Activated CD4-positive, alpha-beta memory T cell treated with anti-CD3 and anti-CD28 coated beads for 36 hours (primary cell): ENCODE measurements around the gene UBE3C. TPM values are rescaled to one million over a fixed set of nuclear protein-coding genes. Genes with fewer than 3 reads are reported as not detected.

ENCODE experiments used
- CTCF ChIA-PET: fragments of 350-600 bp; sonication (Branson Sonifier 250); formaldehyde crosslinking; loops from one replicate; lab custom pipeline; 2021; ENCODE audit warnings: antibody characterized with exemption, inconsistent platforms; lab: Charles Lee
- POLR2A ChIA-PET: fragments of 350-600 bp; sonication (Branson Sonifier 250); formaldehyde crosslinking; loops from one replicate; lab custom pipeline; 2021; ENCODE audit warnings: antibody characterized with exemption; lab: Charles Lee
- DNase-seq: peaks from one replicate; pipeline ENCODE4 v3.0.0-alpha.2; 2020
- H3K27ac Mint-ChIP-seq: one replicate; pipeline ENCODE4 v1.8.0; 2021; ENCODE audit warnings: mixed read lengths
- H3K27me3 Mint-ChIP-seq: one replicate; pipeline ENCODE4 v1.8.0; 2021; ENCODE audit warnings: mixed read lengths
- H3K36me3 Mint-ChIP-seq: one replicate; pipeline ENCODE4 v1.8.0; 2021; ENCODE audit warnings: mixed read lengths
- H3K4me1 Mint-ChIP-seq: one replicate; pipeline ENCODE4 v1.8.0; 2021; ENCODE audit warnings: low read depth, mixed read lengths
- H3K4me3 Mint-ChIP-seq: one replicate; pipeline ENCODE4 v1.8.0; 2021; ENCODE audit warnings: mild to moderate bottlenecking, mixed read lengths
- H3K9me3 Mint-ChIP-seq: one replicate; pipeline ENCODE4 v1.8.0; 2021; ENCODE audit warnings: mixed read lengths
- intact Hi-C: fragments of 100-400 bp; cut with micrococcal nuclease; formaldehyde crosslinking; loops from one replicate; pipeline ENCODE4 v1.15.1; 2023
- total RNA-seq, 2 experiments: library from RNA; stranded (reverse); gene quantifications; one replicate each; pipeline ENCODE4 v1.2.3, GENCODE V29; 2021

The UBE3C gene
- total RNA-seq, 2 experiments from 2014 or later, result 59.8 to 59.9 TPM

- intact Hi-C loops, result loop anchor here (5.0 to 10.0 kb wide), 3 partner anchors 124 to 1492 kb away; partner anchors contain the start of genes MNX1, NOM1 and RBM33
- H3K27ac Mint-ChIP-seq, result no peak overlapping the region
- POLR2A ChIA-PET, result no interaction called here
- DNase-seq, result no peak
- CTCF ChIA-PET, result no interaction called here
- peak overlapping the region; percentile 30 for H3K4me3 Mint-ChIP-seq
- no peaks in the 10 kb centered on the region for H3K27me3 Mint-ChIP-seq
- peaks cover 19% of the 10 kb centered on the region for H3K4me1 Mint-ChIP-seq
- H3K36me3 Mint-ChIP-seq, result peaks cover 13% of the 10 kb centered on the region
- no peaks in the 10 kb centered on the region for H3K9me3 Mint-ChIP-seq
Measured at GRCh38 chr7:157136372-157136771, 2.4 kb upstream of the UBE3C start.

GRCh38 chr7:157138101-157138423 lies 664 bp upstream of the UBE3C start:
- H3K4me1 Mint-ChIP-seq, result peaks cover 32% of the 10 kb centered on the region
- no peaks in the 10 kb centered on the region for H3K27me3 Mint-ChIP-seq
- POLR2A ChIA-PET, result interaction anchor here (1.0 kb wide), 1 partner anchor 245 kb away, joined by 3 read pairs; the partner anchor contains the start of gene LMBR1
- no peak for DNase-seq
- CTCF ChIA-PET, result interaction anchor here (1.1 to 1.4 kb wide), 4 partner anchors 136 to 201 kb away, joined by 3 to 5 read pairs (median 4); partner anchors contain the start of gene NOM1
- peaks cover 25% of the 10 kb centered on the region for H3K36me3 Mint-ChIP-seq
- H3K27ac Mint-ChIP-seq, result peak overlapping the region; percentile 91
- peak overlapping the region; percentile 79 for H3K4me3 Mint-ChIP-seq
- H3K9me3 Mint-ChIP-seq, result no peaks in the 10 kb centered on the region
- intact Hi-C loops, result loop anchor here (1.0 to 10.0 kb wide), 6 partner anchors 126 to 1493 kb away; partner anchors contain the start of genes DNAJB6, LMBR1, MNX1 and NOM1

DNA sequence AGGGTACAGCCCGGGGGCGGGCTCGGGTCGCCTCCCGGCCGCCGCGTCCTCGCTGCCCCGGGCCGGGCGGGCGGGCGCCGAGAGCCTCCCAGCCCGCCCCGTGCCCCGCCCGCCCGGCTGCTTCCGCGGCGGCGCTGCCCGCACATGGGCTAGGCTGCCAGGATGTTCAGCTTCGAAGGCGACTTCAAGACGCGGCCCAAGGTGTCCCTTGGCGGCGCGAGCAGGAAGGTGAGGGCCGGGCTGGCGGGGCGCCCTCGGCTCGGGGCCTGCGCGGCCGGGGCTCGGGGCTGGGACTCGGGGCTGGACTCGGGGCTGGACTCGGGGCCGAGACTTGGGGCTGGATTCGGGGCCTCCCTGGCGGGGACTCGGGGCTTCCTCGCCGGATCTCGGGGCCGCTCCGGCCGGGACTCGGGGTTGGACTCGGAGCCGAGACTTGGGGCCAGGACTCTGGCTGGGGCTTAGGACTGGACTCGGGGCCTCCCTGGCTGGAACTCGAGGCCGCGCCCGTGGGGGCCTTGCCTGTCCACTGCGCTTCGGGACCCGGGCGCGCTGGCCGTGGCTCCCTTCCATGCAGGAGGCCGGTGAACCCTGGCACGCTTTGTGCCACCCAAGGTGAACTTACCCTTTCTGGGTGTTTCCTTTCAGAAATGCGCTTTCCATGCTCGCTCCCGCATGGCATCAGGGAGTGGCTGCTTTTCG lies 534 bp downstream of the UBE3C start:
- H3K4me3 Mint-ChIP-seq, result peak overlapping the region; percentile 74
- peak overlapping the region; percentile 76 for H3K27ac Mint-ChIP-seq
- intact Hi-C loops, result loop anchor here (2.0 to 10.0 kb wide), 5 partner anchors 127 to 1494 kb away; partner anchors contain the start of genes DNAJB6, MNX1, NOM1 and RBM33
- ChIA-PET POLR2A (interaction anchor here (1.0 kb wide), 1 partner anchor 246 kb away, joined by 3 read pairs; the partner anchor contains the start of gene LMBR1), CTCF (interaction anchor here (1.1 to 1.4 kb wide), 4 partner anchors 135 to 200 kb away, joined by 3 to 5 read pairs (median 4); partner anchors contain the start of gene NOM1)
- H3K27me3 Mint-ChIP-seq, result no peaks in the 10 kb centered on the region
- peaks cover 44% of the 10 kb centered on the region for H3K4me1 Mint-ChIP-seq
- DNase-seq, result peak; percentile 66
- no peaks in the 10 kb centered on the region for H3K9me3 Mint-ChIP-seq
- H3K36me3 Mint-ChIP-seq, result peaks cover 35% of the 10 kb centered on the region

DNA sequence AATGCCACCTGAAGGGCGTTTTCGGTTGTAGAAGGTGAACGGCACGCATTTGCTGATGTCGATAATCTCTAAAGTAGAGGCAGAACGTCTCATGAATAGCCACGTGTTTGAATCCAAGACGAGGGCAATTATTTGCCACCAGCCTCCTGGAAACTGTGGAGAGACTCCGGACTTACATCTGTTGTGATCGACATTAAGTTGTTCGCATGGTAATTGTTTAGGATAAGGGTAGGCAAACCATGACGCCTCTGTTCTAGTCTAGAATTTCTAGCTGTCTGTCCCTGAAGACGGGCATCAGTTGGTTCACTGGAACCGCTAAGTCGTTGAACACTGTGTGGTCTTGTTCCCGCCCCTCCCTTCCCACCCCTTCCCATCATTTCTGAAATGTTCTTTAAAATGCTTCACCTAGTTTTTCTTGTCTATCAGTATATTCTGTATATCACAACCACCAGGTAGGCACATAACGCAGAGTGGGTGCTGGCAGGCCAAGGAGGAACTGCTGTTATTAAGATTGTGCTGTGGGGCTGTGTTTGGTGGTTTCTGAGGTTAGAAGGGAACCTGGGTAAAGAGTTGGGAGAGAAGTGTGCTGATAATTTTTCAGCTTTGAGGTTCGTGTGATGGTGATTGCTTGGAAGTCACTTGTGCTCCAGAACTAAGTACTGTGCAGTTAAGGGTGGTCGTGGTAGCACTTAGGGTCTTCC lies 1.2 kb downstream of the UBE3C start:
- H3K4me3 Mint-ChIP-seq, result peak overlapping the region; percentile 74
- peaks cover 39% of the 10 kb centered on the region for H3K36me3 Mint-ChIP-seq
- no peaks in the 10 kb centered on the region for H3K9me3 Mint-ChIP-seq
- DNase-seq, result peak; percentile 41
- peaks cover 50% of the 10 kb centered on the region for H3K4me1 Mint-ChIP-seq
- no peaks in the 10 kb centered on the region for H3K27me3 Mint-ChIP-seq
- intact Hi-C loops, result loop anchor here (2.0 to 10.0 kb wide), 5 partner anchors 128 to 1495 kb away; partner anchors contain the start of genes DNAJB6, MNX1, NOM1 and RBM33
- peak overlapping the region; percentile 76 for H3K27ac Mint-ChIP-seq
- POLR2A ChIA-PET, result no interaction called here
- CTCF ChIA-PET, result interaction anchor here (0.6 to 1.8 kb wide), 2 partner anchors 190 to 263 kb away, joined by 3 to 5 read pairs; partner anchors contain the start of gene NOM1

DNA sequence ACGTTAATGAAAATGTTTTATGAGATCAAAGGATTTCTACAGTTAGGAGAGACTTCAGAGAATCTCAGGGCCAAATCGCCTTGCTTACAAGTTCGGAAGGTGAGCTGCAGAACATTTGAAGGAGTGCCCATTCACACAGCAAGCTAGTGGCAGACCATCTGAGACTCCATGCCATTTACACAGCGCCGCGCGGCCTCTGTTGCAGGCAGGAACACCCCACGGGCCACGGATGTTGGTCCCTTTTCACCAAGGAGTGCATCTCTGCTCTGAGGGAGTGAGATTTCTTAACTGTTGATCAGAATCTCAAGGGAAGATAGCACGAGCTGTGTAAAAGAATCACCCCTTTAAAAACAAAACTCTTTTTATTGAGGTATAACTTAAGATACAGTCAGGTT lies 1.8 kb downstream of the UBE3C start:
- ChIA-PET POLR2A (no interaction called here), CTCF (interaction anchor here (0.6 to 1.8 kb wide), 2 partner anchors 191 to 263 kb away, joined by 3 to 5 read pairs; partner anchors contain the start of gene NOM1)
- intact Hi-C loops, result no loop called here
- Mint-ChIP-seq H3K27ac (peak overlapping the region; percentile 76), H3K36me3 (peaks cover 39% of the 10 kb centered on the region), H3K4me3 (peak overlapping the region; percentile 74), H3K27me3 (no peaks in the 10 kb centered on the region), H3K4me1 (peaks cover 52% of the 10 kb centered on the region), H3K9me3 (no peaks in the 10 kb centered on the region)
- DNase-seq, result no peak

DNA sequence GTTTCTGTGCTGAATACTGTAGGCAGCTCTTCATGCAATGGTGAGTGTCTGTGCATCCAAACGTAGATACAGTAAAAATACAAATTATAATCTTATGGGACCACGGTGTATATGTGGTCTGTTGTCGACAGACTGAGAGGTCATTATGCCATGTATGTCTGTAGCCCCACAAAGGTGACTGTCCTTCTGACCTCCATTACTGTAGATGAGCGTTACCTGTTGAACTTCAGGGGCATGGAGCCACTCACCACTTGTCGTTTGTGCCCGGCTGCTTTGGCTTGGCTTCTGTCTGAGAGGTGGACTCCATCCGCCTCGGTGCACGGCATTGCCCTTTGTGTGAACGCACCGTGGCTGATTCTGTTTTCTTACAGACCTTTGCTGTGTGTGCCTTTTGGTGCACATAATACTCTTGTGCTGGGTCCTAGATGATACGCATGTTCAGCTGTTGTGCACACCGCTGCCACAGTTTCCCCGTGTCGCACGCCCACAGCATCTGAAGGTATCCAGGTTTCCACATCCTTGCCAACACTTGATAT lies 2.9 kb downstream of the UBE3C start:
- H3K27me3 Mint-ChIP-seq, result no peaks in the 10 kb centered on the region
- intact Hi-C loops, result no loop called here
- ChIA-PET CTCF (interaction anchor here (1.8 kb wide), 1 partner anchor 192 kb away, joined by 5 read pairs; the partner anchor contains the start of gene NOM1), POLR2A (no interaction called here)
- H3K4me1 Mint-ChIP-seq, result peaks cover 56% of the 10 kb centered on the region
- no peak overlapping the region for H3K4me3 Mint-ChIP-seq
- no peak overlapping the region for H3K27ac Mint-ChIP-seq
- H3K36me3 Mint-ChIP-seq, result peaks cover 41% of the 10 kb centered on the region
- no peaks in the 10 kb centered on the region for H3K9me3 Mint-ChIP-seq
- DNase-seq, result no peak

DNA sequence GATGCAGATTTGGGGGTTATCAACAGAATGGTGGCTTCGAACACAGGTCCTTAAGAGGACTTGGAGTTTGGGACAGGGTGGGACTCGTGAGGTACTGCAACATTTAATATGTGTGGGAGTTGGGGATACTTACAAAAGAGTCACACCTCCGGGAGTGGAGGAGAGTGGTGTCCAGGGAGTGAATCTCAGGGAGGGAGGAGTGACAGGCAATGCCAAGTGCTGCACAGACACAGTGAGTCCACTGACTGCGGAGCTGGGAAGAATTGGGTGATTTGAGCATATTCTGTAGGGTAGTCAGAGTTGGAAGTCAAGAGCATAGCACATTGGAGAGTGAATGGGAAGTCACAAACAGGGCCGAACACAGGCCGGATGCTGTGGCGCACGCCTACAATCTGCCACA lies 5.1 kb downstream of the UBE3C start:
- no peak overlapping the region for H3K4me3 Mint-ChIP-seq
- no peaks in the 10 kb centered on the region for H3K9me3 Mint-ChIP-seq
- intact Hi-C loops, result no loop called here
- no peaks in the 10 kb centered on the region for H3K27me3 Mint-ChIP-seq
- H3K36me3 Mint-ChIP-seq, result peaks cover 44% of the 10 kb centered on the region
- DNase-seq, result no peak
- no peak overlapping the region for H3K27ac Mint-ChIP-seq
- POLR2A ChIA-PET, result no interaction called here
- peaks cover 66% of the 10 kb centered on the region for H3K4me1 Mint-ChIP-seq
- CTCF ChIA-PET, result interaction anchor here (0.6 kb wide), 1 partner anchor 194 kb away, joined by 3 read pairs; the partner anchor contains the start of gene NOM1

GRCh38 chr7:157149317-157149716 lies 10.6 kb downstream of the UBE3C start:
- DNase-seq, result no peak
- H3K9me3 Mint-ChIP-seq, result no peaks in the 10 kb centered on the region
- POLR2A ChIA-PET, result no interaction called here
- intact Hi-C loops, result no loop called here
- no peak overlapping the region for H3K4me3 Mint-ChIP-seq
- peaks cover 58% of the 10 kb centered on the region for H3K4me1 Mint-ChIP-seq
- CTCF ChIA-PET, result no interaction called here
- peaks cover 17% of the 10 kb centered on the region for H3K36me3 Mint-ChIP-seq
- no peak overlapping the region for H3K27ac Mint-ChIP-seq
- no peaks in the 10 kb centered on the region for H3K27me3 Mint-ChIP-seq

DNA sequence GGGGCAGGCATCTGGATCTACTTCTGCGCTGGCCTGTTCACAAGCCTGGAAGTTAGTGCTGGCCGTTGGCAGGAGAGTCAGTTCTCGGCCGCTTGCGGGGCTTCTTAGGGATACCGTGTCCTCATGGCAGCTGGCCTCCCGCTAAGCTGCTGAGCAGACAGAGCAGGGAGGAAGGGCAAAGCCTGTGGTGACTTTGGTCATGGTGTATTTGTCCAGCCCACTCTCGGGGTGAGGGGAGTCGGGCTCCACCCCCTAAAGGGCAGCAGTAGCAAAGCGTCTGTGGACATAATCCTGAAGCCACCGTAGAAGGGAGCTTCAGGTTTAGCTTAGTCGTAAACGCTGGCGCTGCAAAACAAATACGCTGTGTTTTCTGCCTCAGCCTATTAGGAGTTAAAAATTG lies 12.2 kb downstream of the UBE3C start:
- Mint-ChIP-seq H3K27ac (no peak overlapping the region), H3K4me3 (no peak overlapping the region), H3K9me3 (no peaks in the 10 kb centered on the region), H3K27me3 (no peaks in the 10 kb centered on the region), H3K36me3 (peaks cover 12% of the 10 kb centered on the region), H3K4me1 (peaks cover 58% of the 10 kb centered on the region)
- intact Hi-C loops, result no loop called here
- no peak for DNase-seq
- CTCF ChIA-PET, result no interaction called here
- POLR2A ChIA-PET, result no interaction called here

GRCh38 chr7:157151626-157152339 lies 13.1 kb downstream of the UBE3C start:
- intact Hi-C loops, result no loop called here
- H3K4me1 Mint-ChIP-seq, result peaks cover 56% of the 10 kb centered on the region
- no peaks in the 10 kb centered on the region for H3K9me3 Mint-ChIP-seq
- no peak overlapping the region for H3K27ac Mint-ChIP-seq
- no peak for DNase-seq
- H3K27me3 Mint-ChIP-seq, result no peaks in the 10 kb centered on the region
- H3K36me3 Mint-ChIP-seq, result peaks cover 10% of the 10 kb centered on the region
- CTCF ChIA-PET, result no interaction called here
- H3K4me3 Mint-ChIP-seq, result no peak overlapping the region
- POLR2A ChIA-PET, result no interaction called here

DNA sequence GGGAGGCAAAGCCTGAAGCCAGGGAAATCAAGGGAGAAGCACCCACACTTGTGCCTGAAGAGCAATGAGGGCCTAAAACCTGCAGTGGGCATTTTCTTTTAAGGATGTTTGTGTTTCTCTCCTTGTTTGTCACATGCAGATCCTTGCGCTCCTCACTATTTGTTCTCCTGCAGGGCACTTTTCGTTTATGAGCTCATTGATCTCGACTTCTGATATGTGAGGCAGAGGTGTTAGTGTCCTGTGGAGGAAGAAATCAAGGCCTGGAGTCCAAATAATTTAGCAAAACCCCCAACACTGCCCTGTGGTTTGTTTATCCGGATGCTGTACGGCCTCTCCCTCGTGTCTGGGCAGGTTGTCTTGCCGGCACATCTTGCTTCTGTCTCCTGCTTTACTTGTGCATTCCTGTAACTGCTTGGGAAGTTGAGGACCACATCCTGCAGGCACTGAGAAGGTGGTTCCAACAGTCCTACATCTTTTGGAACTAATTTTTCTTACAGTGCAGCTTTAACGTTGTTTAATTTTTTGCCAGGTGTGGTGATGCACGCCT lies 13.7 kb downstream of the UBE3C start:
- Mint-ChIP-seq H3K27ac (no peak overlapping the region), H3K4me1 (peaks cover 49% of the 10 kb centered on the region), H3K9me3 (no peaks in the 10 kb centered on the region), H3K36me3 (peaks cover 8% of the 10 kb centered on the region), H3K4me3 (no peak overlapping the region), H3K27me3 (no peaks in the 10 kb centered on the region)
- intact Hi-C loops, result no loop called here
- CTCF ChIA-PET, result no interaction called here
- POLR2A ChIA-PET, result no interaction called here
- DNase-seq, result no peak
